Neutrophil (primary cell): ENCODE measurements around the gene TNIP1.

Experiments
- H3K27ac ChIP-seq: fragments of 200-600 bp; sonication (generic); 2 replicates; pipeline ENCODE4 v1.5.1; 2016; ENCODE audit warnings: mild to moderate bottlenecking, moderate library complexity
- H3K27me3 ChIP-seq: fragments of 200-600 bp; sonication (generic); 2 replicates; pipeline ENCODE4 v1.6.0; 2016; ENCODE audit warnings: mild to moderate bottlenecking
- H3K36me3 ChIP-seq: fragments of 200-600 bp; sonication (generic); 2 replicates; pipeline ENCODE4 v1.5.1; 2017
- H3K4me1 ChIP-seq, 2 experiments: fragments of 200-600 bp in 1 of 2; sonication (generic) in 1 of 2; 1 replicate in 1 of 2; 2 replicates in 1 of 2; pipeline versions ENCODE4 v1.5.1 to v1.6.1; 2013 to 2016; ENCODE audit warnings: low read depth in 1 of 2, low read length in 1 of 2, mild to moderate bottlenecking in 1 of 2, moderate library complexity in 1 of 2; ENCODE audit not compliant: control insufficient read depth in 1 of 2, insufficient read depth in 1 of 2
- H3K4me3 ChIP-seq, 2 experiments: fragments of 200-600 bp in 1 of 2; sonication (generic) in 1 of 2; 1 replicate in 1 of 2; 2 replicates in 1 of 2; pipeline ENCODE4 v1.5.1; 2013 to 2016; ENCODE audit warnings: low read depth in 1 of 2, low read length in 1 of 2, mild to moderate bottlenecking in 1 of 2, moderate library complexity in 1 of 2
- H3K9me3 ChIP-seq: fragments of 200-600 bp; sonication (generic); 2 replicates; pipeline ENCODE4 v1.5.1; 2016
- CTCF ChIP-seq: fragments of 200-600 bp; sonication (generic); IDR thresholded peaks from 2 replicates; pipeline ENCODE4 v1.5.1; 2016; ENCODE audit warnings: antibody characterized with exemption

Gene TNIP1

GRCh38 chr5:151074557-151074956, 6.3 kb downstream of the TNIP1 start:
- peak overlapping the region; percentile 72 for H3K27ac ChIP-seq
- peaks cover 39% of the 10 kb centered on the region for H3K36me3 ChIP-seq
- TF ChIP-seq CTCF = no peak
- peaks cover 51 to 60% of the 10 kb centered on the region in 2 experiments for H3K4me1 ChIP-seq
- H3K27me3 ChIP-seq = no peaks in the 10 kb centered on the region
- no peaks in the 10 kb centered on the region for H3K9me3 ChIP-seq
- no peak overlapping the region for H3K4me3 ChIP-seq

GRCh38 chr5:151073280-151073679, 7.6 kb downstream of the TNIP1 start:
- TF ChIP-seq CTCF = no peak
- H3K4me1 ChIP-seq = peaks cover 51 to 60% of the 10 kb centered on the region in 2 experiments
- H3K27me3 ChIP-seq = no peaks in the 10 kb centered on the region
- no peaks in the 10 kb centered on the region for H3K9me3 ChIP-seq
- no peak overlapping the region for H3K4me3 ChIP-seq
- H3K36me3 ChIP-seq = peaks cover 36% of the 10 kb centered on the region
- no peak overlapping the region for H3K27ac ChIP-seq

- Histone ChIP-seq H3K27me3 (no peaks in the 10 kb centered on the region), H3K4me1 (peaks cover 49 to 56% of the 10 kb centered on the region in 2 experiments), H3K27ac (peak overlapping the region; percentile 56), H3K36me3 (peaks cover 42% of the 10 kb centered on the region), H3K4me3 (no peak overlapping the region), H3K9me3 (no peaks in the 10 kb centered on the region)
- TF ChIP-seq CTCF = no peak
Measured at GRCh38 chr5:151072630-151073025, 8.2 kb downstream of the TNIP1 start.

GRCh38 chr5:151071848-151072629, 8.8 kb downstream of the TNIP1 start:
- TF ChIP-seq CTCF = no peak
- peaks cover 44 to 50% of the 10 kb centered on the region in 2 experiments for H3K4me1 ChIP-seq
- no peaks in the 10 kb centered on the region for H3K27me3 ChIP-seq
- peaks cover 42% of the 10 kb centered on the region for H3K36me3 ChIP-seq
- H3K9me3 ChIP-seq = no peaks in the 10 kb centered on the region
- peak overlapping the region; percentile 56 for H3K27ac ChIP-seq
- no peak overlapping the region for H3K4me3 ChIP-seq

GRCh38 chr5:151071021-151071420, 9.8 kb downstream of the TNIP1 start:
- peaks cover 34 to 40% of the 10 kb centered on the region in 2 experiments for H3K4me1 ChIP-seq
- peak overlapping the region; percentile 56 for H3K27ac ChIP-seq
- H3K9me3 ChIP-seq = no peaks in the 10 kb centered on the region
- no peaks in the 10 kb centered on the region for H3K27me3 ChIP-seq
- TF ChIP-seq CTCF = no peak
- H3K36me3 ChIP-seq = peaks cover 41% of the 10 kb centered on the region
- no peak overlapping the region for H3K4me3 ChIP-seq
